Stomach (tissue), 9 donors: ENCODE results near the gene RNF39. TPM values are rescaled to one million over a fixed set of nuclear protein-coding genes. Genes with fewer than 3 reads are reported as not detected.

ENCODE experiments used
- DNase-seq, 2 donors: peaks; one replicate each; pipeline versions ENCODE4 v3.0.0 to v3.0.0-alpha.2; 2013 to 2019
- H3K27ac ChIP-seq, 5 donors: fragments of 200-600 bp in 4 of 5; sonication (generic) in 4 of 5; one replicate each; pipeline ENCODE4 v1.5.1; 2013 to 2019; ENCODE audit warnings: mild to moderate bottlenecking in 1 of 5, moderate library complexity in 1 of 5
- H3K27me3 ChIP-seq, 3 donors: fragments of 200-600 bp; sonication (generic); one replicate each; pipeline ENCODE4 v1.5.1; 2017 to 2019; ENCODE audit warnings: mixed run types in 1 of 3
- H3K36me3 ChIP-seq, 4 donors: fragments of 200-600 bp; sonication (generic); 1 replicate in 3 of 4; 2 replicates in 1 of 4; pipeline ENCODE4 v1.5.1; 2016 to 2019
- H3K4me1 ChIP-seq, 4 donors: fragments of 200-600 bp; sonication (generic); one replicate each; pipeline ENCODE4 v1.5.1; 2016 to 2019
- H3K4me3 ChIP-seq, 4 donors: fragments of 200-600 bp; sonication (generic) in 3 of 4; one replicate each; pipeline ENCODE4 v1.5.1; 2016 to 2019; ENCODE audit warnings: mild to moderate bottlenecking in 1 of 4
- H3K9me3 ChIP-seq, 4 donors: fragments of 200-600 bp; sonication (generic); one replicate each; pipeline ENCODE4 v1.5.1; 2016 to 2019
- EP300 ChIP-seq: sonication (generic); formaldehyde crosslinking; IDR thresholded peaks from one replicate; pipeline ENCODE4 v1.6.1; 2017; ENCODE audit warnings: antibody characterized with exemption
- POLR2A ChIP-seq, 4 donors: fragments of 450-650 bp; IDR thresholded peaks; one replicate each; pipeline ENCODE4 v1.6.1; 2016; ENCODE audit warnings: antibody characterized with exemption in 4 of 4, control low read depth in 2 of 4, mild to moderate bottlenecking in 1 of 4, moderate library complexity in 1 of 4
- POLR2AphosphoS5 ChIP-seq, 3 donors: sonication (generic); formaldehyde crosslinking; IDR thresholded peaks; one replicate each; pipeline ENCODE4 v1.6.1; 2016; ENCODE audit warnings: antibody characterized with exemption in 3 of 3
- WGBS, 5 donors: extraction: QIAGEN DNeasy Blood & Tissue Kit in 3 of 5; methylation state at CpG; one replicate each; pipeline versions ENCODE4 v1.1.5 to v1.1.7; 2013 to 2018; 5-methylcytosine and 5-hydroxymethylcytosine counted together
- intact Hi-C: fragments of 100-400 bp; cut with DNase I; formaldehyde crosslinking; loops from one replicate; pipeline ENCODE4 v1.15.1; 2023; ENCODE audit warnings: low total_unique reads
- polyA plus RNA-seq, 3 donors: library from polyadenylated mRNA; stranded (reverse); fragments of 200-250 nt; gene quantifications; one replicate each; pipeline ENCODE4 v1.2.3, GENCODE V29; 2013
- total RNA-seq, 5 donors: library from RNA; depleted of rRNA; stranded (reverse); fragments of >200 nt; gene quantifications; one replicate each; pipeline versions ENCODE4 v1.1.0 to v1.2.3, GENCODE V29; 2014 to 2016
- TF ChIP-seq, protein P1 (sequence below), 7 experiments: fragments of 450-650 bp in 4 of 7; fragments of 200-600 bp in 3 of 7; sonication (generic) in 3 of 7; IDR thresholded peaks; one replicate each; pipeline ENCODE4 v1.5.1; 2016 to 2019; ENCODE audit warnings: antibody characterized with exemption in 7 of 7, control low read depth in 2 of 7, mild to moderate bottlenecking in 1 of 7
- donor health status: healthy with polysubstance abuse.
- donor health status: Bipolar disorder and iron deficiency.
- donor health status: healthy.

Gene RNF39
- total and polyA plus RNA-seq, 8 donors, result 0.18 to 13.5 (median 3.3) TPM; not detected in 2

DNA sequence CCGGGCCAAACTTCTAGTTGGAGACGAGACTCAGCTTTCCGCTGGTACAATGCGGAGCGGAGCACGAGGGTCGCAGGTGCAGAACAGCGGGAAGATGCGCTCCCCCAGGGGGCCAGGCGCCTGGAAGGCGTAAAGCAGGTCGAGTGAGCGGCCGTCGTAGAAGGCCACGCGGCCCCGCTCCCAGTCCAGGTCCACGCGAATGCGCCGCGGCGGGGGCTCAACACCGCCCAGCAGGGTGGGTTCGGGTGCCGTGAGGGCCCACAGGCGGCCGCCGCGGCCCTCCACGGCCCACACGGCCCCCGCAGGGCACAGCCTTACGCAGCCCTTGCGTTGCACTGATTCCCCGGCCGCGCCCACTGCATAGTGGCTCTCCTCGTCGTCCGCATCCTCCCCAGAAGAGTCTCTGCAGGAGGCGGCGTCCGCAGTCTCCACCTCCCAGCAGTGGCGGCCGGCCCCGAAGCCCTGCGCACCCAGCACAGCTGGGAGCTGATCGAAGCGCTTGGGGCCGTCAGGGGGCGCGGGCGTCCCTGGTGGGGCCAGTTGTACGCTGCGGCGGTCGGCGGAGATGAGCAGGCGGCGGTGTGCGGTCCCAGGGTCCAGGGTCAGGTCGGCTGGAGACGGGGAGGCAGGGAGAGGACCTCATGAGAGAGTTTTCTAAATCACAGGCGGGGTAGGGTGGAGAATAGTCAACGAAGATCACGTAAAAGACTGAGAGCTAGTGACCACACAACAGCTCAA, 4.3 kb downstream of the RNF39 start:
- Histone ChIP-seq H3K27me3 (peaks cover 0 to 58% (median 25%) of the 10 kb centered on the region in 3 donors), H3K4me3 (peak overlapping the region in 1 of 4 donors; percentile 14), H3K9me3 (no peaks in the 10 kb centered on the region), H3K4me1 (peaks cover 27 to 64% (median 47%) of the 10 kb centered on the region in 4 donors), H3K27ac (no peak overlapping the region), H3K36me3 (peaks cover 13 to 32% (median 30%) of the 10 kb centered on the region in 4 donors)
- DNase-seq, result peak in 1 of 2 donors; percentile 84
- intact Hi-C loops, result no loop called here
- no peak for TF ChIP-seq POLR2AphosphoS5 (IDR thresholded peaks at IDR 0.05)
- TF ChIP-seq EP300, result no peak
- TF ChIP-seq, protein P1, sequence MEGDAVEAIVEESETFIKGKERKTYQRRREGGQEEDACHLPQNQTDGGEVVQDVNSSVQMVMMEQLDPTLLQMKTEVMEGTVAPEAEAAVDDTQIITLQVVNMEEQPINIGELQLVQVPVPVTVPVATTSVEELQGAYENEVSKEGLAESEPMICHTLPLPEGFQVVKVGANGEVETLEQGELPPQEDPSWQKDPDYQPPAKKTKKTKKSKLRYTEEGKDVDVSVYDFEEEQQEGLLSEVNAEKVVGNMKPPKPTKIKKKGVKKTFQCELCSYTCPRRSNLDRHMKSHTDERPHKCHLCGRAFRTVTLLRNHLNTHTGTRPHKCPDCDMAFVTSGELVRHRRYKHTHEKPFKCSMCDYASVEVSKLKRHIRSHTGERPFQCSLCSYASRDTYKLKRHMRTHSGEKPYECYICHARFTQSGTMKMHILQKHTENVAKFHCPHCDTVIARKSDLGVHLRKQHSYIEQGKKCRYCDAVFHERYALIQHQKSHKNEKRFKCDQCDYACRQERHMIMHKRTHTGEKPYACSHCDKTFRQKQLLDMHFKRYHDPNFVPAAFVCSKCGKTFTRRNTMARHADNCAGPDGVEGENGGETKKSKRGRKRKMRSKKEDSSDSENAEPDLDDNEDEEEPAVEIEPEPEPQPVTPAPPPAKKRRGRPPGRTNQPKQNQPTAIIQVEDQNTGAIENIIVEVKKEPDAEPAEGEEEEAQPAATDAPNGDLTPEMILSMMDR (IDR thresholded peaks at IDR 0.05), result no peak
- no peak for TF ChIP-seq POLR2A (IDR thresholded peaks at IDR 0.05)
- WGBS, 5 donors, result 46 to 53% (median 48%) methylated on average over 30 to 68 of the region's 68 CpGs

DNA sequence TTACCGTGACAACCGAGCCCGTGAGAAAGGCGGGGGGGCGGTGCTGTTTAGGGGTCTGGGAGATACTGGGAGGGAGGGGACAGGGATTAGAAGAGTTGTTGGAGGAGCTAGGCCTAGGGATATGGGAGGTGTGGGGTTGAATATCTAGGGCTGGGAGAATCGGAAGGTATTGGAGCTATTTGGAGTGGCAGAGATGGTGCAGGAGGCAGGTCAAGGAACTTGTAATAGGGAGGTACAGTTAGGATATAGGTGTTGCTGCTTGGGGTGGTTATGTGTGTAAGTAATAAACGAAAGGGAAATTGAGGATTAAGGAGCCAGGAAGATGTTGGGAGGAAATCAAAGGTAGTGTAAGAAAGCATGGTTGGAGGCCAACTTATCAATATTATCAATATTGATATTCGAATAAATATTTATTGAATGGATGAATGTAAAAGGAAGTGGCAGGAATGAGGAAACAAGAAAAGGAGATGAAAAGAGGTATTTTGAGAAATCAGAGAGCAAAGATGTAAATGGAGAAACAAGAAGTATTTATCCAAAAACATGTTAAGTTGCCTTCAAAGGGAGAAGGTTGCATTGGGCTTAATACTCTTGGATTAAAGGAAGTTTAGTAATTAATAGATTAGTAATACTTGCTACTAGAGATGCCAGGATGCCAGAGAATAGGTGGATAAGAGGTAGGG, 8.0 kb downstream of the RNF39 start:
- Histone ChIP-seq H3K27me3 (peaks cover 0 to 22% (median 0%) of the 10 kb centered on the region in 3 donors), H3K27ac (peak overlapping the region; percentile 71 to 95 (median 93)), H3K4me1 (peaks cover 18 to 60% (median 34%) of the 10 kb centered on the region in 4 donors), H3K9me3 (no peaks in the 10 kb centered on the region), H3K4me3 (peak overlapping the region; percentile 66 to 75 (median 68)), H3K36me3 (peaks cover 13 to 40% (median 37%) of the 10 kb centered on the region in 4 donors)
- 5 to 12% (median 9%) methylated on average over 8 of the region's 8 CpGs for WGBS, 5 donors
- no peak for DNase-seq
- intact Hi-C loops, result no loop called here
- TF ChIP-seq POLR2A (IDR thresholded peaks at IDR 0.05), result no peak
- TF ChIP-seq, protein P1 (IDR thresholded peaks at IDR 0.05), result no peak
- no peak for TF ChIP-seq EP300
- TF ChIP-seq POLR2AphosphoS5 (IDR thresholded peaks at IDR 0.05), result no peak

DNA sequence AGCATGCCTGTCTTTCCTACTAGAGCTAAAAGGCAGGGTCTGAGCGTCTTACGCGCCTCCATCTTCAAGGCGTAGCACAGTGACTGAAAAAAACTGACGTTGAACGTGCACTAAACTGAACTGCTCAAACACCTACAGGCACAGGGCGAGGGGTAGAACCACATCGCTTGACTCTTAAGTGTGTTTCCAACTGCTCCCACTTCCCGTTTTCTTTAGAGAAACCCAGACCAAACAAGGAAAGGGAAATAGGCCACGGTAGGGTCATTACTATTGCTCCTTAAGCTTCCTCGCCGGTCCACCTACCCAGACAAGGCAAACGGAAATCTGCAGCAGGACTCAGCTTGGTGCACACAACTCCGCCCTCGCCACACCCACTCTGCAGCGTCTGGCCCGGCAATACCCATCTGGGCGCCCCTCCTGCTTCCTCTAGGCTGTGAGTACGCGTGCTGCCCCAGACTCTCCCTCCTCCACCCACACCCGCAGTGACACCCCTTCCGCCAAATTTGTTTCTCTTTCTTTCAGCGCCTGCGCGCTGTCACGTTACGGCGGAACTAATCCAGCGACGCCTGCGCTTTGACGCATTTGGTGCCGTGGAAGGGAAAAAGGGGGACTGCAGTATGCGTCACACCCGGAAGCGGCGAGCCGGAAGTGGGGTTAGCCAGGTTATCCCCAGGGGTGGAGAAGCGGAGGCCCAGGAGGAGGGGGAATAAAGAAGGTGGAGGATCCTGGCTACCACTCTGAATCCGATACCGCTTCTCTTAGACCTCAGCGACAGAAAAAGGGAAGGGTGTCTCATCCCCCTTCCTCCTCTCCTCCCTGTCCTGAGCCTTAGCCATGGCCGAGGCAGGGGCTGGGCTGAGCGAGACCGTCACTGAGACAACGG, 8.8 kb downstream of the RNF39 start, which contains the start of gene PPP1R11:
PPP1R11 (plus strand) TSS at position 622 of the 883 bp plus-strand sequence; CDS start at position 835, 213 bp downstream.
- peak; percentile 98 to 100 for DNase-seq
- WGBS, 5 donors, result 0% methylated on average over 36 to 46 of the region's 46 CpGs
- H3K4me3 ChIP-seq, result peak within 1 kb of the TSS; percentile 66 to 75 (median 68)
- peaks cover 13 to 40% (median 37%) of the 10 kb centered on the region in 4 donors for H3K36me3 ChIP-seq
- no peaks in the 10 kb centered on the region for H3K9me3 ChIP-seq
- peaks cover 24 to 65% (median 41%) of the 10 kb centered on the region in 4 donors for H3K4me1 ChIP-seq
- peak within 1 kb of the TSS; percentile 85 to 95 (median 93) for H3K27ac ChIP-seq
- H3K27me3 ChIP-seq, result peaks cover 0 to 14% (median 0%) of the 10 kb centered on the region in 3 donors
- intact Hi-C loops, result no loop called here
- TF ChIP-seq, protein P1 (IDR thresholded peaks at IDR 0.05), result no peak
- TF ChIP-seq EP300 (peak; percentile 5), POLR2A (IDR thresholded peaks at IDR 0.05) (peak in 2 of 4 donors; percentile 85 to 89), POLR2AphosphoS5 (IDR thresholded peaks at IDR 0.05) (peak; percentile 82 to 94 (median 88))
